Panc1 (cell line): Measurements from ENCODE around the gene DMP1. TPM values are rescaled to one million over a fixed set of nuclear protein-coding genes. Genes with fewer than 3 reads are reported as not detected.

Source experiments
- ATAC-seq: fragments of 200-7000 bp; cut with Tn5 transposase; 2 replicates; pipeline ENCODE4 v1.9.1; 2020; ENCODE audit warnings: mild to moderate bottlenecking, moderate library complexity
- BruUV-seq: library from RNA; stranded (reverse); fragments of 400-500 nt; replicated peaks from 2 replicates; lab custom pipeline; 2021; lab: Mats Ljungman, UMichigan
- CTCF ChIA-PET: fragments of 300-600 bp; sonication (Branson Sonifier 250); formaldehyde crosslinking; loops from one replicate; lab custom pipeline; 2022; ENCODE audit warnings: antibody characterized with exemption; lab: Charles Lee
- POLR2A ChIA-PET: fragments of 300-600 bp; sonication (Branson Sonifier 250); formaldehyde crosslinking; loops from one replicate; lab custom pipeline; 2022; ENCODE audit warnings: antibody characterized with exemption; lab: Charles Lee
- DNase-seq: peaks from one replicate; pipeline ENCODE4 v3.0.0-alpha.2; 2010; ENCODE audit warnings: low read depth, low spot score
- H3K27ac ChIP-seq: 2 replicates; pipeline ENCODE4 v1.5.1; 2011; ENCODE audit warnings: mild to moderate bottlenecking, low read length, inconsistent platforms
- H3K27me3 ChIP-seq: fragments of 200-500 bp; sonication (Bioruptor generic); 2 replicates; pipeline ENCODE4 v1.6.0; 2014; ENCODE audit warnings: low read length, inconsistent platforms; ENCODE audit not compliant: control insufficient read depth, insufficient read depth
- H3K36me3 ChIP-seq: fragments of 200-500 bp; sonication (Bioruptor generic); 2 replicates; pipeline ENCODE4 v1.5.1; 2014; ENCODE audit warnings: inconsistent platforms, mild to moderate bottlenecking, low read length, moderate library complexity; ENCODE audit not compliant: control insufficient read depth, insufficient read depth
- H3K4me1 ChIP-seq: 2 replicates; pipeline ENCODE4 v1.5.1; 2011; ENCODE audit warnings: inconsistent platforms, mild to moderate bottlenecking, low read length, moderate library complexity; ENCODE audit not compliant: control insufficient read depth, insufficient read depth
- H3K4me3 ChIP-seq, 2 experiments: 2 replicates each; pipeline ENCODE4 v1.5.1; 2011 to 2012; ENCODE audit warnings: low read depth in 2 of 2, low read length in 2 of 2, mild to moderate bottlenecking in 2 of 2, inconsistent platforms in 1 of 2, moderate library complexity in 1 of 2
- H3K9me3 ChIP-seq: fragments of 200-500 bp; sonication (Bioruptor generic); 2 replicates; pipeline ENCODE4 v1.5.1; 2014; ENCODE audit warnings: low read depth, mild to moderate bottlenecking, inconsistent platforms, low read length, moderate library complexity; ENCODE audit not compliant: control insufficient read depth, insufficient read depth
- CTCF ChIP-seq: fragments of 450-650 bp; IDR thresholded peaks from 2 replicates; pipeline ENCODE4 v1.5.1; 2017; ENCODE audit warnings: mild to moderate bottlenecking
- POLR2AphosphoS5 ChIP-seq: IDR thresholded peaks from 2 replicates; pipeline ENCODE4 v1.6.1; 2012; ENCODE audit warnings: mild to moderate bottlenecking, low read depth, low read length, moderate library complexity
- REST ChIP-seq, 2 experiments: IDR thresholded peaks; 2 replicates each; pipeline ENCODE4 v1.6.1; 2011 to 2012; ENCODE audit warnings: low read depth in 2 of 2, control low read depth in 1 of 2, low read length in 1 of 2, mild to moderate bottlenecking in 1 of 2, moderate library complexity in 1 of 2; ENCODE audit not compliant: insufficient read depth in 1 of 2
- SIN3A ChIP-seq: IDR thresholded peaks from 2 replicates; pipeline ENCODE4 v1.6.1; 2012; ENCODE audit warnings: low read depth, mild to moderate bottlenecking, low read length, moderate library complexity, borderline replicate concordance; ENCODE audit not compliant: insufficient read depth
- TCF7L2 ChIP-seq: IDR thresholded peaks from 2 replicates; pipeline ENCODE4 v1.6.1; 2011; ENCODE audit warnings: mild to moderate bottlenecking, low read depth, low read length, inconsistent platforms
- in situ Hi-C: cut with HindIII; loops from 2 replicates; pipeline ENCODE4 v1.10.0; 2016; ENCODE audit warnings: low sequenced_read_pairs, low pct_unique_long_range_greater_than_20kb
- intact Hi-C: fragments of 100-400 bp; cut with micrococcal nuclease; formaldehyde crosslinking; loops from one replicate; pipeline ENCODE4 v1.10.0; 2022; ENCODE audit not compliant: unreplicated experiment
- total RNA-seq: library from RNA; stranded (reverse); gene quantifications from one replicate; pipeline ENCODE4 v1.2.1, GENCODE V29; 2021; ENCODE audit not compliant: unreplicated experiment

Gene DMP1
- total RNA-seq, 1 experiment from 2014 or later, result not detected

DNA sequence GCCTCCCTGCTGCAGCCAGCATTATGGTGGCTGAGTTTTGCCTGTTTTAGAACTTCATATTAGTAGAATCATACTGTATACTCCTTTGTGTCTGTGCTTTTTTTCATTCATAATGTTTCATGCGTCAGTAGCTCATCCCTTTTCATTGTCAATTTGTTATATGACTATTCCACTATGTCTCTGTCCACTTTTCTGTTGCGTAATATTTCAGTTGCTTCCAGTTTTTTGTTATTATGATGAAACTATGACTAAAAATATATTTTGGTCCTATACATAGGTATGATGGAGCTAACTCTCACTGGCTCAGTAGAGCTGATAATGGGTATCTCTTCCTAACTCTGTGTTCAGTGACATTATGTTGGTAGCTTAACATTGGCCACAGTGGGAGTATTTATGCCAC is 48.3 kb downstream of the DMP1 start:
- POLR2A ChIA-PET, result no interaction called here
- in situ Hi-C loops, result no loop called here

DNA sequence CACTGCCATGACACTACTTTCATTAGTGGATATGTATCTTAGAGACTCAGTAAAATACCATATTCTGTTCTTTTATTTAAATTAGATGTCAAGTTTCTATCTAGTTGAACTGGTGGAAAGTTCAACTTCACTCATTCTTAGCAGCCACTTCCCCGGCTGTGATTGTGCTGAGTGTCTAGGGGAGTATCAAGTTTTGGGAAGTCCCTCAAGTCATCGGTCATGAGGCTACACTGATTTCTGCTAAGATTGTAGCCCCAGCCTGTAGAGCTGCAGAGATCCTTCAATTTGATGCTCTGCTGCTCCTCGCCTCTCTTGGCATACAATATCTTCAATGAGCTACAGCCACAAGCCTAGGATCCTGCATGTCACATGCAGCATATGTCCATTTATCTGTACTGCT is 53.9 kb downstream of the DMP1 start:
- no peak for TF ChIP-seq TCF7L2
- no peak for TF ChIP-seq CTCF
- TF ChIP-seq REST (IDR thresholded peaks at IDR 0.05; ENCODE audit: insufficient read depth in 1 of 2, low read depth in 2 of 2, low read length in 1 of 2), result no peak
- TF ChIP-seq POLR2AphosphoS5, result no peak
- TF ChIP-seq SIN3A, result no peak
- ChIA-PET POLR2A (no interaction called here), CTCF (no interaction called here)
- Histone ChIP-seq H3K27ac (no peak overlapping the region), H3K4me1 (no peaks in the 10 kb centered on the region), H3K27me3 (no peaks in the 10 kb centered on the region), H3K4me3 (no peak overlapping the region), H3K9me3 (no peaks in the 10 kb centered on the region), H3K36me3 (no peaks in the 10 kb centered on the region)
- in situ Hi-C loops (no loop called here), intact Hi-C loops (no loop called here)
- DNase-seq, result no peak
- BruUV-seq, result no TSS peak
- ATAC-seq, result no peak

More for the DNA sequence above, 48.3 kb downstream of the DMP1 start:
- no peak for ATAC-seq
- no peak for DNase-seq
- H3K4me1 ChIP-seq, result no peaks in the 10 kb centered on the region
- intact Hi-C loops, result no loop called here
- H3K27me3 ChIP-seq, result no peaks in the 10 kb centered on the region
- no peak overlapping the region for H3K27ac ChIP-seq
- BruUV-seq, result no TSS peak
- CTCF ChIA-PET, result no interaction called here
- H3K36me3 ChIP-seq, result no peaks in the 10 kb centered on the region
- H3K9me3 ChIP-seq, result no peaks in the 10 kb centered on the region
- no peak for TF ChIP-seq CTCF
- TF ChIP-seq TCF7L2, result no peak
- no peak for TF ChIP-seq REST (IDR thresholded peaks at IDR 0.05; ENCODE audit: insufficient read depth in 1 of 2, low read depth in 2 of 2, low read length in 1 of 2)
- no peak for TF ChIP-seq SIN3A
- no peak for TF ChIP-seq POLR2AphosphoS5
- H3K4me3 ChIP-seq, result no peak overlapping the region
